Measurements from ENCODE around the gene ATP5PO.

DNA sequence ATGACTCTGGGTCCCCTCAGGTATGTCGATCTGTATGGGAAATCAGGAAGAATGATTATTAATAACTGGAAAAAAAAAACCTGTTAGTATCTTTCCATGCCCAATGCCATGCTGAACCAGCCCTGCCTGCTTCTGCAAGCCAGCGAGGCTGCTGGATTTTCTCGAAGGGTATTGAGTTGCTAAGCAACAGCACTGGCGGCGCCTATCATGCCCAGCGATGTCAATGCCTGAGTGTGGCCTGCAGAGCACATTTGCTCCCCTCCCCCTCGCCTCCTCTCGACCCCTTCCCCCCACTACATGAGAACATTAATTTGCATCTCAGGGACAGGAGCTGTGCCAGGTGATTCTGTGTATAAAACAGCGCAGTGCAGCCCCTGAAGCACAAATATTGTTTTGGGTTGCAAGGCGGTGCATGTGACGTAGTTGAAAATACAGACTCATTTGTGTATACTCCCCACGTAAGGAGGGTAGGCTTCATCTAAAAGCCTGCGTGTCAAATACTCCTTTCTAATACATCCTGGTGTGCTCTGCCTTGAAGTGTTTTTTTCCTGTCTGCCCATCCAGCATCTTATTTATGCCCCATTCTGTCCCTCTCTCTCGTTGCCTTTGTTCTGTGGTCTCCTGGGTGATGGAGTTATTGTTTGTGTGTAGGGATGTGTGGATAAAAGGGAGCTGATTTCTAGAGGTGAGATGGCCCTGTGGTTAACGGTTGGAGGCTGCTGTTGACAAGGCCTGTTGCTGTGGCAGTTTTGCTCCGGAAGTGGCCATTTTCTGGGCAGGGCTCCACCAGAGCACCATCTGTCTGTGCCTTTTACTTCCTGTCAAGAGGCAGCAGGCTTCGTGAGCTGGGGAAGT is 32.7 kb upstream of the ATP5PO start:
- TF ChIP-seq, protein P1, sequence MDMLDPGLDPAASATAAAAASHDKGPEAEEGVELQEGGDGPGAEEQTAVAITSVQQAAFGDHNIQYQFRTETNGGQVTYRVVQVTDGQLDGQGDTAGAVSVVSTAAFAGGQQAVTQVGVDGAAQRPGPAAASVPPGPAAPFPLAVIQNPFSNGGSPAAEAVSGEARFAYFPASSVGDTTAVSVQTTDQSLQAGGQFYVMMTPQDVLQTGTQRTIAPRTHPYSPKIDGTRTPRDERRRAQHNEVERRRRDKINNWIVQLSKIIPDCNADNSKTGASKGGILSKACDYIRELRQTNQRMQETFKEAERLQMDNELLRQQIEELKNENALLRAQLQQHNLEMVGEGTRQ (CRISPR knock-in tag; IDR thresholded peaks at IDR 0.05), result no peak
- TF ChIP-seq, protein P2, sequence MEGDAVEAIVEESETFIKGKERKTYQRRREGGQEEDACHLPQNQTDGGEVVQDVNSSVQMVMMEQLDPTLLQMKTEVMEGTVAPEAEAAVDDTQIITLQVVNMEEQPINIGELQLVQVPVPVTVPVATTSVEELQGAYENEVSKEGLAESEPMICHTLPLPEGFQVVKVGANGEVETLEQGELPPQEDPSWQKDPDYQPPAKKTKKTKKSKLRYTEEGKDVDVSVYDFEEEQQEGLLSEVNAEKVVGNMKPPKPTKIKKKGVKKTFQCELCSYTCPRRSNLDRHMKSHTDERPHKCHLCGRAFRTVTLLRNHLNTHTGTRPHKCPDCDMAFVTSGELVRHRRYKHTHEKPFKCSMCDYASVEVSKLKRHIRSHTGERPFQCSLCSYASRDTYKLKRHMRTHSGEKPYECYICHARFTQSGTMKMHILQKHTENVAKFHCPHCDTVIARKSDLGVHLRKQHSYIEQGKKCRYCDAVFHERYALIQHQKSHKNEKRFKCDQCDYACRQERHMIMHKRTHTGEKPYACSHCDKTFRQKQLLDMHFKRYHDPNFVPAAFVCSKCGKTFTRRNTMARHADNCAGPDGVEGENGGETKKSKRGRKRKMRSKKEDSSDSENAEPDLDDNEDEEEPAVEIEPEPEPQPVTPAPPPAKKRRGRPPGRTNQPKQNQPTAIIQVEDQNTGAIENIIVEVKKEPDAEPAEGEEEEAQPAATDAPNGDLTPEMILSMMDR (IDR thresholded peaks at IDR 0.05), result no peak
- TF ChIP-seq CREB1 (CRISPR knock-in tag; IDR thresholded peaks at IDR 0.05) (no peak), ZNF263 (CRISPR knock-in tag; IDR thresholded peaks at IDR 0.05; ENCODE audit: low read depth) (no peak), ZNF232 (CRISPR knock-in tag; IDR thresholded peaks at IDR 0.05) (no peak), NR3C1 (CRISPR knock-in tag; conservative IDR thresholded peaks at IDR 0.05; ENCODE audit: low read depth) (no peak), FOXJ3 (CRISPR knock-in tag; IDR thresholded peaks at IDR 0.05; ENCODE audit: borderline replicate concordance) (no peak), SMAD4 (CRISPR knock-in tag; IDR thresholded peaks at IDR 0.05) (no peak), IRF2 (CRISPR knock-in tag; IDR thresholded peaks at IDR 0.05; ENCODE audit: borderline replicate concordance, low read depth) (no peak), TCF7 (CRISPR knock-in tag; IDR thresholded peaks at IDR 0.05; ENCODE audit: low read depth) (no peak)
- TF ChIP-seq, protein P3, sequence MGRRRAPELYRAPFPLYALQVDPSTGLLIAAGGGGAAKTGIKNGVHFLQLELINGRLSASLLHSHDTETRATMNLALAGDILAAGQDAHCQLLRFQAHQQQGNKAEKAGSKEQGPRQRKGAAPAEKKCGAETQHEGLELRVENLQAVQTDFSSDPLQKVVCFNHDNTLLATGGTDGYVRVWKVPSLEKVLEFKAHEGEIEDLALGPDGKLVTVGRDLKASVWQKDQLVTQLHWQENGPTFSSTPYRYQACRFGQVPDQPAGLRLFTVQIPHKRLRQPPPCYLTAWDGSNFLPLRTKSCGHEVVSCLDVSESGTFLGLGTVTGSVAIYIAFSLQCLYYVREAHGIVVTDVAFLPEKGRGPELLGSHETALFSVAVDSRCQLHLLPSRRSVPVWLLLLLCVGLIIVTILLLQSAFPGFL (CRISPR knock-in tag; IDR thresholded peaks at IDR 0.05; ENCODE audit: borderline replicate concordance), result no peak
- TF ChIP-seq, protein P4, sequence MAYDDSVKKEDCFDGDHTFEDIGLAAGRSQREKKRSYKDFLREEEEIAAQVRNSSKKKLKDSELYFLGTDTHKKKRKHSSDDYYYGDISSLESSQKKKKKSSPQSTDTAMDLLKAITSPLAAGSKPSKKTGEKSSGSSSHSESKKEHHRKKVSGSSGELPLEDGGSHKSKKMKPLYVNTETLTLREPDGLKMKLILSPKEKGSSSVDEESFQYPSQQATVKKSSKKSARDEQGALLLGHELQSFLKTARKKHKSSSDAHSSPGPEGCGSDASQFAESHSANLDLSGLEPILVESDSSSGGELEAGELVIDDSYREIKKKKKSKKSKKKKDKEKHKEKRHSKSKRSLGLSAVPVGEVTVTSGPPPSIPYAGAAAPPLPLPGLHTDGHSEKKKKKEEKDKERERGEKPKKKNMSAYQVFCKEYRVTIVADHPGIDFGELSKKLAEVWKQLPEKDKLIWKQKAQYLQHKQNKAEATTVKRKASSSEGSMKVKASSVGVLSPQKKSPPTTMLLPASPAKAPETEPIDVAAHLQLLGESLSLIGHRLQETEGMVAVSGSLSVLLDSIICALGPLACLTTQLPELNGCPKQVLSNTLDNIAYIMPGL (CRISPR knock-in tag; IDR thresholded peaks at IDR 0.05), result no peak
- TF ChIP-seq, protein P5, sequence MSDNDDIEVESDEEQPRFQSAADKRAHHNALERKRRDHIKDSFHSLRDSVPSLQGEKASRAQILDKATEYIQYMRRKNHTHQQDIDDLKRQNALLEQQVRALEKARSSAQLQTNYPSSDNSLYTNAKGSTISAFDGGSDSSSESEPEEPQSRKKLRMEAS (CRISPR knock-in tag; IDR thresholded peaks at IDR 0.05), result no peak
- TF ChIP-seq, protein P6, sequence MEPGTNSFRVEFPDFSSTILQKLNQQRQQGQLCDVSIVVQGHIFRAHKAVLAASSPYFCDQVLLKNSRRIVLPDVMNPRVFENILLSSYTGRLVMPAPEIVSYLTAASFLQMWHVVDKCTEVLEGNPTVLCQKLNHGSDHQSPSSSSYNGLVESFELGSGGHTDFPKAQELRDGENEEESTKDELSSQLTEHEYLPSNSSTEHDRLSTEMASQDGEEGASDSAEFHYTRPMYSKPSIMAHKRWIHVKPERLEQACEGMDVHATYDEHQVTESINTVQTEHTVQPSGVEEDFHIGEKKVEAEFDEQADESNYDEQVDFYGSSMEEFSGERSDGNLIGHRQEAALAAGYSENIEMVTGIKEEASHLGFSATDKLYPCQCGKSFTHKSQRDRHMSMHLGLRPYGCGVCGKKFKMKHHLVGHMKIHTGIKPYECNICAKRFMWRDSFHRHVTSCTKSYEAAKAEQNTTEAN (CRISPR knock-in tag; IDR thresholded peaks at IDR 0.05), result no peak

Data from WTC11 (cell line).